Nasal cavity respiratory epithelium epithelial cell of viscerocranial mucosa (primary cell): ENCODE measurements around the gene GPX4. TPM values are rescaled to one million over a fixed set of nuclear protein-coding genes. Genes with fewer than 3 reads are reported as not detected.

Experiments used
- total RNA-seq: library from RNA; depleted of rRNA; stranded (reverse); fragments of >200 nt; gene quantifications from 2 replicates; pipeline ENCODE4 v1.2.3, GENCODE V29; 2014

GPX4 gene, protein sequence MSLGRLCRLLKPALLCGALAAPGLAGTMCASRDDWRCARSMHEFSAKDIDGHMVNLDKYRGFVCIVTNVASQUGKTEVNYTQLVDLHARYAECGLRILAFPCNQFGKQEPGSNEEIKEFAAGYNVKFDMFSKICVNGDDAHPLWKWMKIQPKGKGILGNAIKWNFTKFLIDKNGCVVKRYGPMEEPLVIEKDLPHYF
- 220 and 224 TPM in 2 replicates for total RNA-seq

DNA sequence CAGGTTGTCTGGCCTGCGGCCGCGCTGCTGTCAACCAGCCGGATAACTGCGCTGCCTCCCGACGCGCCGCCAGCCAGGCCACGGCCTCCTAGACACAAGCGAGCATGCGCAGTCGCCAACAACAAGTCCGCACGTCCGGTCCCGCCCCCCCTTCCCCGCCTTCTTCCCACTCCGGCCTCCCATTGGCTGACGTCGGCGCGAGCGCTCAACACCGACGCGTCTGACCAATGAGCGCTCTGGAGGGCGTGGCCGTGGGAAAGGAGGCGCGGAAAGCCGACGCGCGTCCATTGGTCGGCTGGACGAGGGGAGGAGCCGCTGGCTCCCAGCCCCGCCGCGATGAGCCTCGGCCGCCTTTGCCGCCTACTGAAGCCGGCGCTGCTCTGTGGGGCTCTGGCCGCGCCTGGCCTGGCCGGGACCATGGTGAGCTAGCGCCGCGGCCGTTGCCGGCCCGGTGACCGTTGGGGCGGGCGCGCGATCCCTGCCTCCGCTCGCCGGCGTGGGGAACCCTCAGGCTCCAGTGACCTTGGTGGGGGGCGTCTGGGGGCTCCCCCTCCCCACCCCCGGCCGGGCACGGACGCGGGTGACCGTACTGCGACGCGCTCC lies at the start of gene GPX4:
Gene GPX4, plus strand, starts transcription at position 287 of the 603 bp plus-strand sequence. Its CDS starts 50 bp downstream, at position 337.

DNA sequence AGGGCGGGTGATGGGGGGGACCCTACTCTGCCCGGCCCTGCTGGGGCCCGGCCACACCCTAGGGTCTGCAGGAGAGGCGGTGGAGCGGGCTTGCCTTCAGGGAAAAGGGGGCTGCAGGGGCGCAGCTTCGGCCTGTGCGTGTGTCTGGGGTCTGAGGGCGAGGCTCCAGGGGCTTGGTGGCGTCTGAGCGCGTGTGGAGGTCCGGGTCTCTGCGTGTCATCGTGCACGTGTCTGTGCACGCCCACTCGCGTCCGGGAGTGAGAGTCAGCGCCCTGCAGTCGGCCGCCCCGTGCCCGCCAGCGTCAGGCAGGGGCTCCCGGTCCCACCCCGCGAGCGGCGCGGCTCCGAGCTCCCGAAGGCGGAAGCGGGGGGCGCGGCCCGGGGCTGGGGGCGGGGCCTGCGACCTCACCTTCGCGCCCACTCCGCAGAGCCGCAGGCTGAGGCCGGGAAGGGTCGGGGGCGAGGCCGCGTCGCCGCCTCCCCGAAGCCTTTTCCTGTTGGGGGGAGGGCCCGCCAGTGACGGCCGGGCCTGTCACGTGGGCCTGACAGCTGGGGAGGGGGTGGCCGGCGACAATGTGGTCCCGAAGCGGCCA lies 37.0 kb upstream of the GPX4 start, which contains the start of gene ARHGAP45:
Gene ARHGAP45, plus strand, starts transcription at position 420 of the 593 bp plus-strand sequence. CDS start 239 bp downstream, outside the sequence.

DNA sequence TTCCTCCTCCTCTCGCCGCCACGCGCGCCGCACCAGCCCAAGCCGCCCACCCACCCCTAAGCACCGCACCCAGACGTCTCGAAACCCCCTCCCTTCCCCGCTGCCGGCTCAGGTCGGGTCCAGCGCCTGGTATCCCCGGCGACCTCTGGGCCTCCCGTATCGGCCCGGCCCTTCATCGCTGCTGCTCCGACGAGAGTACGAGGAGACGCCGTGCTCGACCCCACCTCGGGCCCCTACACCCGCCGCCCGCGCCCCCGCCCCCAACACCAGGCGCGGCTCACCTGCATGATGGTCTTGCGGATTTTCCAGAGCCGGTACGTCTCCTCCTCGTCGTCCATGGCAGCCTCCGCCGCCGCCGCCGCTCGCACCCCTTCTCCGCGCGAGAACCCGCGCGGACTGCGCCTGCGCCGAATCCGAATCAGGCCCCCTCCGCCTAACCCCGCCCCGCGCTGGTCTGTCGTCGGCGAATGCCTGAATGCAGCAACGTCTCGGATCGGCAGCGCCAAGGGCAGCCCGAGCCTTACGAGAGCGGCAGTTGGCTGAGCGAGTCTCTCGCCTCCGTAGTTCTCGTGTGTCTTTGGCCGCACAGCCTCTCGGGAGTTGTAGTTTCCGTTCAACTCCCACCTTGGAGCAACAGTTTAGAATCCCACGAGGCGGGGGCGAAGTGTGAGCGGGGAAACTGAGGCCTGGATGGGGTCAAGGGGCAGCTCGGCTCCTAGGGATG lies 8.7 kb upstream of the GPX4 start, which contains the start of gene POLR2E:
Gene POLR2E, minus strand, starts transcription at position 398 of the 724 bp plus-strand sequence. Its CDS starts 60 bp downstream, at position 338.

Other genes with a start within 250 kb of the GPX4 start
- gene CFD, start 244.3 kb upstream of the GPX4 start, total RNA-seq: 4.4 and 6.4 TPM in 2 replicates
- gene MED16, start 210.8 kb upstream of the GPX4 start, total RNA-seq: 19.5 and 32.9 TPM in 2 replicates
- gene RNU6-9, start 210.5 kb upstream of the GPX4 start, total RNA-seq: not detected in 2 replicates
- 40.5 and 46.1 TPM in 2 replicates for gene R3HDM4, start 190.8 kb upstream of the GPX4 start, total RNA-seq
- gene KISS1R, start 186.7 kb upstream of the GPX4 start, total RNA-seq: under 0.01 and 0.07 TPM in 2 replicates
- gene ARID3A, start 178.0 kb upstream of the GPX4 start, total RNA-seq: 12.0 and 12.4 TPM in 2 replicates
- gene WDR18, start 119.6 kb upstream of the GPX4 start, total RNA-seq: 61.9 and 65.2 TPM in 2 replicates
- gene GRIN3B, start 103.6 kb upstream of the GPX4 start, total RNA-seq: 1.4 and 2.1 TPM in 2 replicates
- 74.5 and 108 TPM in 2 replicates for gene TMEM259, start 82.9 kb upstream of the GPX4 start, total RNA-seq
- gene RNU6-2, start 82.5 kb upstream of the GPX4 start, total RNA-seq: not detected in 2 replicates
- 143 and 272 TPM in 2 replicates for gene CNN2, start 77.4 kb upstream of the GPX4 start, total RNA-seq
- gene ABCA7, start 63.9 kb upstream of the GPX4 start, total RNA-seq: 15.1 and 16.1 TPM in 2 replicates
- gene ARHGAP45, start 36.8 kb upstream of the GPX4 start, total RNA-seq: 4.6 and 4.8 TPM in 2 replicates
- gene POLR2E, start 8.6 kb upstream of the GPX4 start, total RNA-seq: 53.0 and 84.9 TPM in 2 replicates
- 23.2 and 120 TPM in 2 replicates for gene SBNO2, start 70.3 kb downstream of the GPX4 start, total RNA-seq
- 110 and 132 TPM in 2 replicates for gene STK11, start 101.8 kb downstream of the GPX4 start, total RNA-seq
- gene CBARP, start 134.0 kb downstream of the GPX4 start, total RNA-seq: 2.4 and 6.0 TPM in 2 replicates
- gene ATP5F1D, start 137.8 kb downstream of the GPX4 start, total RNA-seq: 6.5 and 28.9 TPM in 2 replicates
- 32.1 and 46.6 TPM in 2 replicates for gene MIDN, start 144.6 kb downstream of the GPX4 start, total RNA-seq
- gene CIRBP, start 165.3 kb downstream of the GPX4 start, total RNA-seq: 82.7 and 181 TPM in 2 replicates
- 22.5 and 35.5 TPM in 2 replicates for gene FAM174C, start 171.5 kb downstream of the GPX4 start, total RNA-seq
- not detected in 2 replicates for gene EFNA2, start 181.9 kb downstream of the GPX4 start, total RNA-seq